Measurements from ENCODE around the gene SLC26A9. TPM values are rescaled to one million over a fixed set of nuclear protein-coding genes. Genes with fewer than 3 reads are reported as not detected.

SLC26A9 gene
- total RNA-seq, 1 experiment from 2014 or later = 0.15 TPM

GRCh38 chr1:205965036-205965884 lies 22.0 kb upstream of the SLC26A9 start:
- no peak; the same call in 1 of the 2 replicates for ATAC-seq

DNA sequence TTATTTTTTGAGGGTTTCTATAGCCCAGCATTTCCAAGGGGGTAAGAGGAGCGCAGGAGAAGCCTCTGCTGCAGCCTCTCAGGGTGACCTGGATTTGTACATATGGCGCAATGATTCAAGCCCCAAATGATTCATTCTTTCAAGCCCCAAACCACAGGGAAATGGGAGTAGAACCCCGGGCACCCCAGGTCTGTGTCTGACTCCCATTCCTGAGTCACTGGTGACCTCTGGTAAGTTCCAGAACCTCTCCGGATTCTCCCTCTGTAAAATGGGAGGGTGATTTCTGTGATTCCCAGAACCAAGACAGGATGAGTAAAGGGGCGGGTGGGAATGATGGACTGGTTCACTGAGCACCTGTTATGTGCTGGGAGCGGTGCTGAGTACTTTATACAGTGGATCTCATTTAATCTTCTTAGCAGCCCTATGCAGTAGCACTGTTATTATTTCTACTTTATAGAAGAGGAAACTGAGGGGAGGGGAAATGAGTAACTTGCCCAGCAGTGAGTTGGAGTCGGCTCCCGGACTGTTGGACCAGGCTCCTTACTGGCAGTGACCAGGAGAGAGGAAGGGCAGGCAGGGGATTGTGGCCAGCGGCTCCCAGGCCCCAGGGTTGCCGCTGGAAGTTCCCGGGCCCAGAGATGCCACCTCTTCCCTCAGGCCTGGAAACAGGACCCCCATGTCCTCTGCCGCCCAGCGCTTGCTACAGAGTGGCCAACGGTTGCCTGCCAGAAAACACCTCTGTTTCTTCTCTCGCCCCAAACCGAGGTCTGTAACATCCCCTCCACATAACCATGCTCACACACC lies 20.3 kb upstream of the SLC26A9 start:
- no peak for DNase-seq (ENCODE audit: low spot score)
- Mint-ChIP-seq H3K4me3 (no peak overlapping the region), H3K4me1 (peaks cover 9% of the 10 kb centered on the region), H3K9me3 (no peaks in the 10 kb centered on the region), H3K27me3 (ENCODE audit: low read depth) (no peaks in the 10 kb centered on the region; the same call in 1 of the 2 replicates), H3K36me3 (no peaks in the 10 kb centered on the region), H3K27ac (no peak overlapping the region)
- ATAC-seq = no peak
- ChIA-PET POLR2A (no interaction called here), CTCF (interaction anchor here (1.7 to 4.6 kb wide), 2 partner anchors 14 to 45 kb away, joined by 6 to 26 read pairs; no protein-coding TSS in a partner anchor)
- TF ChIP-seq CREB1 (CRISPR knock-in tag; IDR thresholded peaks at IDR 0.05) (no peak), SP1 (CRISPR knock-in tag; conservative IDR thresholded peaks at IDR 0.05) (no peak), PREB (CRISPR knock-in tag; IDR thresholded peaks at IDR 0.05; ENCODE audit: borderline replicate concordance) (no peak), SMAD3 (CRISPR knock-in tag; IDR thresholded peaks at IDR 0.05; ENCODE audit: borderline replicate concordance) (no peak), GRHL2 (CRISPR knock-in tag; IDR thresholded peaks at IDR 0.05; ENCODE audit: insufficient replicate concordance, severe bottlenecking) (no peak), JUN (CRISPR knock-in tag; IDR thresholded peaks at IDR 0.05) (no peak), ZNF425 (CRISPR knock-in tag; conservative IDR thresholded peaks at IDR 0.05) (no peak), ZBTB21 (CRISPR knock-in tag; IDR thresholded peaks at IDR 0.05; ENCODE audit: borderline replicate concordance) (no peak), MYBL2 (CRISPR knock-in tag; IDR thresholded peaks at IDR 0.05) (no peak), ZNF416 (CRISPR knock-in tag; IDR thresholded peaks at IDR 0.05) (no peak), USF1 (CRISPR knock-in tag; IDR thresholded peaks at IDR 0.05) (no peak)
- TF ChIP-seq, protein P1, sequence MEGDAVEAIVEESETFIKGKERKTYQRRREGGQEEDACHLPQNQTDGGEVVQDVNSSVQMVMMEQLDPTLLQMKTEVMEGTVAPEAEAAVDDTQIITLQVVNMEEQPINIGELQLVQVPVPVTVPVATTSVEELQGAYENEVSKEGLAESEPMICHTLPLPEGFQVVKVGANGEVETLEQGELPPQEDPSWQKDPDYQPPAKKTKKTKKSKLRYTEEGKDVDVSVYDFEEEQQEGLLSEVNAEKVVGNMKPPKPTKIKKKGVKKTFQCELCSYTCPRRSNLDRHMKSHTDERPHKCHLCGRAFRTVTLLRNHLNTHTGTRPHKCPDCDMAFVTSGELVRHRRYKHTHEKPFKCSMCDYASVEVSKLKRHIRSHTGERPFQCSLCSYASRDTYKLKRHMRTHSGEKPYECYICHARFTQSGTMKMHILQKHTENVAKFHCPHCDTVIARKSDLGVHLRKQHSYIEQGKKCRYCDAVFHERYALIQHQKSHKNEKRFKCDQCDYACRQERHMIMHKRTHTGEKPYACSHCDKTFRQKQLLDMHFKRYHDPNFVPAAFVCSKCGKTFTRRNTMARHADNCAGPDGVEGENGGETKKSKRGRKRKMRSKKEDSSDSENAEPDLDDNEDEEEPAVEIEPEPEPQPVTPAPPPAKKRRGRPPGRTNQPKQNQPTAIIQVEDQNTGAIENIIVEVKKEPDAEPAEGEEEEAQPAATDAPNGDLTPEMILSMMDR (IDR thresholded peaks at IDR 0.05) = no peak
- TF ChIP-seq, protein P2, sequence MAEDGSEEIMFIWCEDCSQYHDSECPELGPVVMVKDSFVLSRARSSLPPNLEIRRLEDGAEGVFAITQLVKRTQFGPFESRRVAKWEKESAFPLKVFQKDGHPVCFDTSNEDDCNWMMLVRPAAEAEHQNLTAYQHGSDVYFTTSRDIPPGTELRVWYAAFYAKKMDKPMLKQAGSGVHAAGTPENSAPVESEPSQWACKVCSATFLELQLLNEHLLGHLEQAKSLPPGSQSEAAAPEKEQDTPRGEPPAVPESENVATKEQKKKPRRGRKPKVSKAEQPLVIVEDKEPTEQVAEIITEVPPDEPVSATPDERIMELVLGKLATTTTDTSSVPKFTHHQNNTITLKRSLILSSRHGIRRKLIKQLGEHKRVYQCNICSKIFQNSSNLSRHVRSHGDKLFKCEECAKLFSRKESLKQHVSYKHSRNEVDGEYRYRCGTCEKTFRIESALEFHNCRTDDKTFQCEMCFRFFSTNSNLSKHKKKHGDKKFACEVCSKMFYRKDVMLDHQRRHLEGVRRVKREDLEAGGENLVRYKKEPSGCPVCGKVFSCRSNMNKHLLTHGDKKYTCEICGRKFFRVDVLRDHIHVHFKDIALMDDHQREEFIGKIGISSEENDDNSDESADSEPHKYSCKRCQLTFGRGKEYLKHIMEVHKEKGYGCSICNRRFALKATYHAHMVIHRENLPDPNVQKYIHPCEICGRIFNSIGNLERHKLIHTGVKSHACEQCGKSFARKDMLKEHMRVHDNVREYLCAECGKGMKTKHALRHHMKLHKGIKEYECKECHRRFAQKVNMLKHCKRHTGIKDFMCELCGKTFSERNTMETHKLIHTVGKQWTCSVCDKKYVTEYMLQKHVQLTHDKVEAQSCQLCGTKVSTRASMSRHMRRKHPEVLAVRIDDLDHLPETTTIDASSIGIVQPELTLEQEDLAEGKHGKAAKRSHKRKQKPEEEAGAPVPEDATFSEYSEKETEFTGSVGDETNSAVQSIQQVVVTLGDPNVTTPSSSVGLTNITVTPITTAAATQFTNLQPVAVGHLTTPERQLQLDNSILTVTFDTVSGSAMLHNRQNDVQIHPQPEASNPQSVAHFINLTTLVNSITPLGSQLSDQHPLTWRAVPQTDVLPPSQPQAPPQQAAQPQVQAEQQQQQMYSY (CRISPR knock-in tag; IDR thresholded peaks at IDR 0.05) = no peak

More at GRCh38 chr1:205965036-205965884, 22.0 kb upstream of the SLC26A9 start:
- TF ChIP-seq ZNF425 (CRISPR knock-in tag; conservative IDR thresholded peaks at IDR 0.05) (no peak), SMAD3 (CRISPR knock-in tag; IDR thresholded peaks at IDR 0.05; ENCODE audit: borderline replicate concordance) (no peak)
- H3K36me3 Mint-ChIP-seq = no peaks in the 10 kb centered on the region
- H3K4me1 Mint-ChIP-seq = peaks cover 9% of the 10 kb centered on the region
- POLR2A ChIA-PET = no interaction called here
- DNase-seq (ENCODE audit: low spot score) = no peak
- CTCF ChIA-PET = interaction anchor here (1.0 to 1.8 kb wide), 5 partner anchors 12 to 172 kb away, joined by 4 to 21 read pairs (median 5); no protein-coding TSS in a partner anchor
- H3K27me3 Mint-ChIP-seq (ENCODE audit: low read depth) = no peaks in the 10 kb centered on the region; the same call in 1 of the 2 replicates
- H3K4me3 Mint-ChIP-seq = no peak overlapping the region
- no peak overlapping the region for H3K27ac Mint-ChIP-seq
- no peaks in the 10 kb centered on the region for H3K9me3 Mint-ChIP-seq
